NT2/D1 (cell line): ENCODE data around the gene ECHDC1.

Experiments
- SUZ12 ChIP-seq: IDR thresholded peaks from 2 replicates; pipeline ENCODE4 v1.6.1; 2011; ENCODE audit not compliant: insufficient read length, insufficient read depth; ENCODE audit errors: extremely low read depth
- YY1 ChIP-seq: IDR thresholded peaks from 2 replicates; pipeline ENCODE4 v1.6.1; 2011; ENCODE audit not compliant: insufficient read length, insufficient read depth

DNA sequence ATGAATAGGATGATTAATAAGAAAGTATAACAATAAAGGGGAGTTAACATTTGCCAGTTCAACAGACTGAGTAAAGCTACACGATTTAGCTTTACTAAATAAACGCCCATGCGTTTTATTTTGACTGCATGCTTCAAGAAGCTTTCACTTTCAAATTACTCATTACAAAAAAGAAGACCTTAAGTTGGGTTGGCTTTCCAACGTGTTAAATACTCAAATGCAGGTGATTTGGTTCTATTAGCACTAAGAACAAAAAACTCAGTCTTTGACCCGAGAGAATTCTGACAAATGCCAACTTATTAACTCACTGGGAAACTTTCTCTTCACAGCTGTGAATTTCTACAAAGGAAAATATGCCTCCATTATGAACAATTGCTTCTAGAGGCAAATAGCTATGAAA lies 51.9 kb downstream of the ECHDC1 start:
- TF ChIP-seq YY1 (no peak), SUZ12 (no peak)
